ENCODE measurements around the gene IGLL5. TPM values are rescaled to one million over a fixed set of nuclear protein-coding genes. Genes with fewer than 3 reads are reported as not detected.

The IGLL5 gene
- total RNA-seq, 4 donors from 2014 or later = 1.1 to 35.5 (median 6.0) TPM; not detected in 1

DNA sequence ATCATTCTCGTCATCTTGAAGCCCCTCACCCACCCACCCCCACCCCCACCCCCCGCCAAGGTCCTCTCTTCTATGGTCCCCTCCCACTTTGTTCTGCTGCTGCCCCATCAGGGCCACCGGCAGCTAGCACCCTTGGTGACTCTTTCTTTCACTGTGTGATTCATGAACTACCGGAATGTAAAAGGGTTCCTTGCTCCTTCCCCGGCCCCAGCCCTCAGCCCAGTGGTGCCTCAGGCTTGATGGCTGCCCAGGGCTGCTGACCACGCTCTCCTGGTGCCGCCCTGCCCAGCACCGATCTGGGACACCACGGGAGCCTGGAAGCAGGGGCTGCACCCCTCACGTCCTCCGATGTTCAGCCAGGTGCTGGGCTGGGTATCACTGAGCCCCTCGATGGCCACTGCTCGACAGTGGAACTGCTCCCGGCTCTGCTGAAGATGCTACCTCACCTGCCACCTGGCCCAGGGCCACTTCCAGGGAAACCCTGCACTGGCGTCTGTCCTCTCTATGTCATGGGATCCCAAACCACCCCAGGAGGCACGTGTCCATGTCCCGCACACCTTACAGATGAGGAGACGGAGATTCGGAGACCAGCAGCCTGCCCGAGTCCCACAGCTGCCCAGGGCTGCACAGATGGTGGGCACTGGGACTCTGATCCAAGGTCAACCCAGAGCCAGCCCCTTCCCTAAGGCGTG, 39.7 kb downstream of the IGLL5 start:
- Histone ChIP-seq H3K4me3 (no peak overlapping the region), H3K27ac (peak overlapping the region in 1 of 4 donors; percentile 75), H3K36me3 (no peaks in the 10 kb centered on the region), H3K9me3 (no peaks in the 10 kb centered on the region), H3K4me1 (peaks cover 0 to 39% (median 8%) of the 10 kb centered on the region in 4 donors), H3K27me3 (no peaks in the 10 kb centered on the region)
- TF ChIP-seq, protein P1, sequence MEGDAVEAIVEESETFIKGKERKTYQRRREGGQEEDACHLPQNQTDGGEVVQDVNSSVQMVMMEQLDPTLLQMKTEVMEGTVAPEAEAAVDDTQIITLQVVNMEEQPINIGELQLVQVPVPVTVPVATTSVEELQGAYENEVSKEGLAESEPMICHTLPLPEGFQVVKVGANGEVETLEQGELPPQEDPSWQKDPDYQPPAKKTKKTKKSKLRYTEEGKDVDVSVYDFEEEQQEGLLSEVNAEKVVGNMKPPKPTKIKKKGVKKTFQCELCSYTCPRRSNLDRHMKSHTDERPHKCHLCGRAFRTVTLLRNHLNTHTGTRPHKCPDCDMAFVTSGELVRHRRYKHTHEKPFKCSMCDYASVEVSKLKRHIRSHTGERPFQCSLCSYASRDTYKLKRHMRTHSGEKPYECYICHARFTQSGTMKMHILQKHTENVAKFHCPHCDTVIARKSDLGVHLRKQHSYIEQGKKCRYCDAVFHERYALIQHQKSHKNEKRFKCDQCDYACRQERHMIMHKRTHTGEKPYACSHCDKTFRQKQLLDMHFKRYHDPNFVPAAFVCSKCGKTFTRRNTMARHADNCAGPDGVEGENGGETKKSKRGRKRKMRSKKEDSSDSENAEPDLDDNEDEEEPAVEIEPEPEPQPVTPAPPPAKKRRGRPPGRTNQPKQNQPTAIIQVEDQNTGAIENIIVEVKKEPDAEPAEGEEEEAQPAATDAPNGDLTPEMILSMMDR (IDR thresholded peaks at IDR 0.05) = no peak
- no peak for TF ChIP-seq POLR2A (IDR thresholded peaks at IDR 0.05)
- no peak for DNase-seq

DNA sequence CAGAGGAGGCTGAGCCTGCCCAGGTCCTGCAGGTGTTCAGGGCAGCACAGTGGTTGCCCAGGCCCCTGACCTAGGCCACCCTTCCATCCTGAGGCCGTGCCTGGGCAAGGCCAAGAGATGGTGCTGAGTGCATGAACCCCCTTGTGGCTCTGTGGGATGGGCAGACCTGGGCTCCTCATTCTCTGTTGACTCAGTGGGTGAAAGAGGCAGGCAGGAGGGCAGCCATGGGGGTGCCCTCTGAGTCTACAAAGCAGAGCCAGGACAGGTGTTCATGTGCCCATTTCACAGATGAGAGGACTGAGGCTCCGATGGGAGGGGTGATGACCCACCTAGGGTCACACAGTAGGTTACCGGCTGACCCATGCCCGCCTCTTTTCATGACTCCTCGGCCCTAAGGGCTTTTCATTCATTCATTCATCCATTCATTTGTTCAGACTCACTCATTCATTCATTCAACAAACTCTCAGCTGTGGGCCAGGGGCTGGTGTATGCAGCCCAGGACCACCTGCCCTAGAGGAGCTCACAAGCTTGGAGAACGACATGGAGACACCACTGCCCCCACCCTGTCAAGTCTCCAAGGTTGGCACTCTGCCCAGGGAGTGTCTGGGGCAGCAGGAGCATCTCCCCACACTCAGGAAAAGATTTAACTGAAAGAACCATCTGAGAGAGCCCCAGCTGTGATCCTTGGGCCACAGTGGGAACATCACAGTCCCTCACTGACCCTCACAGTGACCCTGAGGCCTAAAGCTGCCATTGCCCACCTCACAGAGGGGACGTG, 40.5 kb downstream of the IGLL5 start:
- no peaks in the 10 kb centered on the region for H3K9me3 ChIP-seq
- H3K4me1 ChIP-seq = peaks cover 0 to 44% (median 8%) of the 10 kb centered on the region in 4 donors
- TF ChIP-seq POLR2A (IDR thresholded peaks at IDR 0.05) = no peak
- TF ChIP-seq, protein P1 (IDR thresholded peaks at IDR 0.05) = no peak
- H3K27me3 ChIP-seq = no peaks in the 10 kb centered on the region
- peak overlapping the region in 2 of 4 donors; percentile 17 to 75 for H3K27ac ChIP-seq
- no peak for DNase-seq
- H3K36me3 ChIP-seq = no peaks in the 10 kb centered on the region
- H3K4me3 ChIP-seq = no peak overlapping the region

DNA sequence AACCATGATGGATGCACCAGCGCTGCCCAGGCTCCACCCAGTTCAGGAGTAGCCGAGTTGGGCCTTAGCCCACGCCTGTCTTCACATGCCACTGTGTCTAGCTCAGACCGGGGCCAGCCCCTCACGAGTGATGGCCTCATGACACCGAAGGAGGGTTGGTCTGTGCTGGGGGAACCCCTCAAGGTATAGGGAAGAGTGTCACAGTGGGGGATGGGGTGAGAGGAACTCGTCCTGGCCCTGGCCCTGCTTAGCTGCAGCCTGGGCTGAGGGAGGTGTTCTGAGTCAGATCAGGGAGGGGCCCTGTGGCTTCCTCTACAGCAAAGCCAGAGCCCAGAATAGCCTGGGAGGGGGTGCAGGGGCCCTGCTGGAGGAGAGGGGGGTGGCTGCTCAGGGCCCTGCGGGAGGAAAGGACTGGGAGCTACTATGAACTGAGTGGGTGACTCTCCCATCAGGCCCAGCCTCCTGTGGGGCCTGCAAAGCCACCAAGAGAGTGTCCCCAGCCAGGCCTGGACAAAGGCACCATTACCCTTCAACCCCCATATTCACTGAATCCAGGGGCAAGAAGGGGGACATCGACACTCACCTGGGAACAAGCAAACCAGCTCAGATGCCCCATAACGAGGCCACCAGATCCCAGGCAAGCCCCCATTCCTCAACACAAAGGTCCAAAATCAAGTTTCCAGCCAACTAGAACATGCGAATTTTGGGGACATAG, 41.2 kb downstream of the IGLL5 start:
- peak in 2 of 3 donors; percentile 84 to 86 for DNase-seq
- no peaks in the 10 kb centered on the region for H3K27me3 ChIP-seq
- peaks cover 0 to 44% (median 8%) of the 10 kb centered on the region in 4 donors for H3K4me1 ChIP-seq
- peak overlapping the region in 2 of 4 donors; percentile 17 to 75 for H3K27ac ChIP-seq
- TF ChIP-seq, protein P1 (IDR thresholded peaks at IDR 0.05) = no peak
- no peak for TF ChIP-seq POLR2A (IDR thresholded peaks at IDR 0.05)
- H3K4me3 ChIP-seq = no peak overlapping the region
- H3K36me3 ChIP-seq = no peaks in the 10 kb centered on the region
- no peaks in the 10 kb centered on the region for H3K9me3 ChIP-seq

DNA sequence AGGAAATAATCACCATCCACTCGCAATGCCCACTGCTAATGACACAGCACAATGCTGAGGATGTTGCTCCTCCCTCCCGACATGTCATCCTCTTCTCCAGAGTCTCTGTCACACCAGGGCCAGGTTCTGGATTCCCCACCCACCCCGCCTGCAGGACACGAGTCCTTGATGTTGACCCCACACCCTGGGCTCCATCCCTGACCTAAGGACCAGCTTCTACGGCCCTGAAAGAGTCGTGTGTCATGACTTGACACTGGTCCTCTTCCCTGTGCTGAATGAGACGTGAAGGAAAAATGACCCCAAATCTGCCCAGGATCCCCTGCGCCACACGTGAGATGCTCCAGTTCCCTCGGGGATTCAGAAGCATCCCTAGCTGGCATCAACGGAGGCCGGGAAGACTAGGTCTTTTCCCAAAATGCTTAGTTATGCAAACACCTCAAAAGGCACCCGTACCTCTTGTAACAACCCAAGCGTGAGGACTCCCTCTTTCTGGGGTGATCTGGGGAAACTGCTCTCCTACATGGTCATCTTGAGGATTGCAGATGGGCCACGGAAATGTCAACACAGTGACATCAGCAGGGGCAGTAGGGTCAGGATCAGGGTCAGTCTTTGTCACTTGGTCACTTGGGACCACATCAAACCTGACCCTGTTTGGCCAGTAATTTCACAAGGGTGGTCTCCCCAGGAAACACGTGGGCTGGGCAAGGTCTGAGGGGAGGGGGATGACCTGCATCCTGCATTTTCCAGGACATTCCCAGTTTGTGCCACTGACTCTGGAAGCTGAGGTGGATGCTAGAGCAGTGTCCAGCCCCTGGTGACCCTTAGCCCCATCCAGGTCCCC, 42.0 kb downstream of the IGLL5 start:
- no peaks in the 10 kb centered on the region for H3K9me3 ChIP-seq
- DNase-seq = no peak
- no peaks in the 10 kb centered on the region for H3K36me3 ChIP-seq
- H3K27me3 ChIP-seq = no peaks in the 10 kb centered on the region
- H3K4me3 ChIP-seq = no peak overlapping the region
- peak overlapping the region in 2 of 4 donors; percentile 1 to 75 for H3K27ac ChIP-seq
- TF ChIP-seq POLR2A (IDR thresholded peaks at IDR 0.05) = no peak
- TF ChIP-seq, protein P1 (IDR thresholded peaks at IDR 0.05) = no peak
- H3K4me1 ChIP-seq = peaks cover 0 to 44% (median 8%) of the 10 kb centered on the region in 4 donors

DNA sequence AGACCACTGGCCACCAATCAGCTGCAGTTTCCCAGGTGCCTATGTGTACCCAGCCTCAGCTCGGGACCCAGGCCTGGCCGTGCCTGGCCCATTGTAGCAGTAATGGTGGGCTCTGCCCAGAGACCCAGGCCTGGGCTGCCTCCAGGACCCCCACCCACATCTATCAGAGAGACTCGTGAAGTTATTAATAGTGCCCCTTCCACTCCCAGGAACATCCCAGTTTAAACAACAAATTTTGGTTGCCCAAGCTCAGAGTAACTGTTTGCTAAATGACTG, 42.5 kb downstream of the IGLL5 start:
- no peaks in the 10 kb centered on the region for H3K27me3 ChIP-seq
- H3K27ac ChIP-seq = peak overlapping the region in 3 of 4 donors; percentile 1 to 75 (median 12)
- peaks cover 0 to 44% (median 8%) of the 10 kb centered on the region in 4 donors for H3K4me1 ChIP-seq
- H3K36me3 ChIP-seq = no peaks in the 10 kb centered on the region
- H3K4me3 ChIP-seq = no peak overlapping the region
- H3K9me3 ChIP-seq = no peaks in the 10 kb centered on the region
- DNase-seq = no peak
- TF ChIP-seq, protein P1 (IDR thresholded peaks at IDR 0.05) = no peak
- TF ChIP-seq POLR2A (IDR thresholded peaks at IDR 0.05) = no peak

All from Peyer's patch (tissue), 4 donors.